H9 (cell line): ENCODE measurements around the gene VPS35L. TPM values are rescaled to one million over a fixed set of nuclear protein-coding genes. Genes with fewer than 3 reads are reported as not detected.
"Not testable (repeated sequence)": the region's sequence is repeated elsewhere in the genome, so short reads cannot be mapped to it uniquely, and the experiment has no call there.

Experiments
- DNase-seq: peaks from one replicate; pipeline ENCODE4 v3.0.0-alpha.2; 2017
- H2AFZ ChIP-seq: one replicate; pipeline ENCODE4 v1.6.1; 2013; ENCODE audit warnings: mild to moderate bottlenecking, low read length, control low read depth, moderate library complexity
- H2AK5ac ChIP-seq: 2 replicates; pipeline ENCODE4 v1.6.1; 2013; ENCODE audit warnings: low read length, control low read depth, mixed read lengths; ENCODE audit not compliant: insufficient read length
- H2BK120ac ChIP-seq: one replicate; pipeline ENCODE4 v1.6.1; 2013; ENCODE audit warnings: low read depth, mild to moderate bottlenecking, low read length, control low read depth, inconsistent platforms; ENCODE audit not compliant: poor library complexity, severe bottlenecking
- H2BK12ac ChIP-seq: 2 replicates; pipeline ENCODE4 v1.6.1; 2013; ENCODE audit warnings: low read length, control low read depth, mixed read lengths, low read depth; ENCODE audit not compliant: insufficient read length
- H2BK15ac ChIP-seq: 2 replicates; pipeline ENCODE4 v1.6.1; 2013; ENCODE audit warnings: low read depth, low read length, control low read depth
- H2BK20ac ChIP-seq: one replicate; pipeline ENCODE4 v1.6.1; 2013; ENCODE audit warnings: low read depth, mild to moderate bottlenecking, low read length, control low read depth, inconsistent platforms; ENCODE audit not compliant: poor library complexity, severe bottlenecking
- H2BK5ac ChIP-seq: 2 replicates; pipeline ENCODE4 v1.6.1; 2013; ENCODE audit warnings: low read length, control low read depth, mixed read lengths; ENCODE audit not compliant: insufficient read length
- H3K14ac ChIP-seq: 2 replicates; pipeline ENCODE4 v1.6.1; 2013; ENCODE audit warnings: low read length, control low read depth; ENCODE audit not compliant: insufficient read depth
- H3K18ac ChIP-seq: 2 replicates; pipeline ENCODE4 v1.6.1; 2013; ENCODE audit warnings: low read depth, mild to moderate bottlenecking, mixed read lengths, low read length, control low read depth; ENCODE audit not compliant: insufficient read length
- H3K23ac ChIP-seq: 2 replicates; pipeline ENCODE4 v1.6.1; 2013; ENCODE audit warnings: low read length, control low read depth, mixed read lengths, low read depth; ENCODE audit not compliant: insufficient read length
- H3K23me2 ChIP-seq: 2 replicates; pipeline ENCODE4 v1.6.1; 2013; ENCODE audit warnings: low read depth, mild to moderate bottlenecking, mixed read lengths, low read length, control low read depth; ENCODE audit not compliant: insufficient read length, poor library complexity, severe bottlenecking
- H3K27ac ChIP-seq: 2 replicates; pipeline ENCODE4 v1.5.1; 2013; ENCODE audit warnings: low read length, control low read depth, mixed read lengths, low read depth; ENCODE audit not compliant: insufficient read length
- H3K27me3 ChIP-seq: 2 replicates; pipeline ENCODE4 v1.6.1; 2013; ENCODE audit warnings: low read length, control low read depth, inconsistent platforms; ENCODE audit not compliant: insufficient read depth
- H3K4ac ChIP-seq: 2 replicates; pipeline ENCODE4 v1.6.1; 2013; ENCODE audit warnings: low read depth, mild to moderate bottlenecking, control low read depth, inconsistent platforms, low read length, moderate library complexity
- H3K4me1 ChIP-seq: 2 replicates; pipeline ENCODE4 v1.6.1; 2013; ENCODE audit warnings: low read length, control low read depth, inconsistent platforms; ENCODE audit not compliant: insufficient read depth
- H3K4me2 ChIP-seq: 2 replicates; pipeline ENCODE4 v1.6.1; 2013; ENCODE audit warnings: low read length, control low read depth, mixed read lengths; ENCODE audit not compliant: insufficient read length, insufficient read depth
- H3K56ac ChIP-seq: 2 replicates; pipeline ENCODE4 v1.6.1; 2013; ENCODE audit warnings: low read depth, mild to moderate bottlenecking, mixed read lengths, low read length, control low read depth; ENCODE audit not compliant: insufficient read length
- H3K79me1 ChIP-seq: 2 replicates; pipeline ENCODE4 v1.6.1; 2013; ENCODE audit warnings: low read depth, mild to moderate bottlenecking, moderate library complexity, low read length, control low read depth, inconsistent platforms; ENCODE audit not compliant: insufficient read depth, poor library complexity, severe bottlenecking
- H3K79me2 ChIP-seq: 2 replicates; pipeline ENCODE4 v1.6.1; 2013; ENCODE audit warnings: low read length, control low read depth, inconsistent platforms; ENCODE audit not compliant: insufficient read depth
- H3K9ac ChIP-seq: 2 replicates; pipeline ENCODE4 v1.6.1; 2013; ENCODE audit warnings: low read length, control low read depth, mixed read lengths; ENCODE audit not compliant: insufficient read length; ENCODE audit errors: extremely low read depth
- H3K9me3 ChIP-seq: one replicate; pipeline ENCODE4 v1.6.1; 2013; ENCODE audit warnings: low read depth, low read length, inconsistent platforms; ENCODE audit not compliant: control insufficient read depth
- H3T11ph ChIP-seq: one replicate; pipeline ENCODE4 v1.6.1; 2013; ENCODE audit warnings: mild to moderate bottlenecking, low read length, control low read depth, inconsistent platforms
- H4K20me1 ChIP-seq: one replicate; pipeline ENCODE4 v1.6.1; 2013; ENCODE audit not compliant: control insufficient read depth, insufficient read length, insufficient read depth
- H4K5ac ChIP-seq: 2 replicates; pipeline ENCODE4 v1.6.1; 2013; ENCODE audit warnings: low read depth, mild to moderate bottlenecking, mixed read lengths, low read length, control low read depth; ENCODE audit not compliant: insufficient read length
- H4K8ac ChIP-seq: replicated peaks from 2 replicates; pipeline ENCODE4 v1.6.1; 2013; ENCODE audit warnings: low read length, control low read depth, mixed read lengths, low read depth; ENCODE audit not compliant: insufficient read length
- H4K91ac ChIP-seq: 2 replicates; pipeline ENCODE4 v1.6.1; 2013; ENCODE audit warnings: low read depth, mild to moderate bottlenecking, moderate library complexity, mixed read lengths, low read length, control low read depth; ENCODE audit not compliant: insufficient read length
- H3K27ac Mint-ChIP-seq, 3 experiments: 2 replicates in 2 of 3; 3 replicates in 1 of 3; pipeline ENCODE4 v1.8.0; 2020 to 2021; ENCODE audit warnings: mixed read lengths in 3 of 3, mild to moderate bottlenecking in 1 of 3, moderate library complexity in 1 of 3
- H3K27me3 Mint-ChIP-seq: 2 replicates; pipeline ENCODE4 v1.8.0; 2021; ENCODE audit warnings: low read depth, mild to moderate bottlenecking, moderate library complexity, mixed read lengths
- H3K36me3 Mint-ChIP-seq, 3 experiments: 2 replicates in 2 of 3; 3 replicates in 1 of 3; pipeline ENCODE4 v1.8.0; 2020 to 2021; ENCODE audit warnings: low read depth in 3 of 3, mixed read lengths in 3 of 3; ENCODE audit not compliant: insufficient read depth in 1 of 3
- H3K4me1 Mint-ChIP-seq, 2 experiments: 2 replicates each; pipeline ENCODE4 v1.8.0; 2020; ENCODE audit warnings: mixed read lengths in 2 of 2
- H3K4me3 Mint-ChIP-seq, 2 experiments: 2 replicates in 1 of 2; 3 replicates in 1 of 2; pipeline ENCODE4 v1.8.0; 2020 to 2021; ENCODE audit warnings: mild to moderate bottlenecking in 2 of 2, mixed read lengths in 2 of 2, moderate library complexity in 1 of 2
- H3K9me3 Mint-ChIP-seq, 2 experiments: 2 replicates in 1 of 2; 3 replicates in 1 of 2; pipeline ENCODE4 v1.8.0; 2020; ENCODE audit warnings: mild to moderate bottlenecking in 2 of 2, mixed read lengths in 2 of 2, moderate library complexity in 1 of 2
- WGBS: extraction: QIAGEN DNeasy Blood & Tissue Kit; methylation state at CpG from one replicate; pipeline ENCODE4 v1.1.7; 2013; ENCODE audit warnings: missing lambda C conversion rate, low lambda C conversion rate, mixed read lengths; ENCODE audit not compliant: insufficient read length; ENCODE audit errors: extremely low coverage; 5-methylcytosine and 5-hydroxymethylcytosine counted together
- total RNA-seq: library from RNA; stranded (reverse); gene quantifications from 2 replicates; pipeline ENCODE4 v1.2.1, GENCODE V29; 2021
- TF ChIP-seq, protein P1 (sequence below): fragments of 200-600 bp; sonication (generic); conservative IDR thresholded peaks from 3 replicates; pipeline ENCODE4 v1.8.0; 2021; ENCODE audit warnings: antibody characterized with exemption, mild to moderate bottlenecking

The VPS35L gene
- total RNA-seq, 1 experiment from 2014 or later = 58.4 TPM

DNA sequence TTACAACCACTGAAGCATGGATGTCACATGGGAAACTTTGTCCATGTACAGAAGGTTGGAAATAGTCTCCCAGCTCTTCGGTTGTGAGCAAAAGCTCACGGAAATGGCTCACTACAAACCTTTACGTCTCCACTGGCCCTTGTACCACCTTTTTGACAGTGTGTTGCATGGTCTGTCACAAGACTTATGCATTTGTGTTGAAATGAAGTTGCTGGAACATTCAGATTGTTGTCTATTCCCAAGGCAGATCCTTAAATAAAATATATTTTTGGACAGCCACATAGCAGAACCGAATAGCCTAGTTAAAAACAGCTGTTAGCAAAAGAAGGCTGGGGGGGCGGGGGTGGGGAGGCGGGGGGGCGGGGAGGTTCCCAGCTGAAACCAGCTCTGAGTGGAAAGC lies 123.3 kb downstream of the VPS35L start:
- no peak overlapping the region for H4K8ac ChIP-seq
- H2BK12ac ChIP-seq = no peak overlapping the region
- no peak overlapping the region for H3K27ac ChIP-seq
- no peaks in the 10 kb centered on the region for H4K20me1 ChIP-seq
- H2BK5ac ChIP-seq = no peak overlapping the region
- no peak overlapping the region for H3K4me2 ChIP-seq
- WGBS = no CpG with 5 or more reads among the region's 7 CpGs
- no peaks in the 10 kb centered on the region for H3K27me3 ChIP-seq
- Mint-ChIP-seq H3K9me3 (no peaks in the 10 kb centered on the region; a peak in 1 of 5 replicates), H3K27me3 (no peaks in the 10 kb centered on the region), H3K36me3 (peaks cover 16 to 33% (median 17%) of the 10 kb centered on the region in 3 experiments), H3K4me1 (no peaks in the 10 kb centered on the region), H3K27ac (no peak overlapping the region), H3K4me3 (no peak overlapping the region)
- H3K9me3 ChIP-seq = no peaks in the 10 kb centered on the region
- H3T11ph ChIP-seq = no peak overlapping the region
- H3K79me1 ChIP-seq = no peaks in the 10 kb centered on the region
- no peak overlapping the region for H2AFZ ChIP-seq
- H2BK120ac ChIP-seq = no peak overlapping the region
- H3K23ac ChIP-seq = no peak overlapping the region
- no peak overlapping the region for H3K56ac ChIP-seq
- H3K4me1 ChIP-seq = no peaks in the 10 kb centered on the region
- no peak overlapping the region for H4K5ac ChIP-seq
- H2BK15ac ChIP-seq = no peak overlapping the region
- no peak overlapping the region for H3K18ac ChIP-seq
- H4K91ac ChIP-seq = no peak overlapping the region
- TF ChIP-seq, protein P1, sequence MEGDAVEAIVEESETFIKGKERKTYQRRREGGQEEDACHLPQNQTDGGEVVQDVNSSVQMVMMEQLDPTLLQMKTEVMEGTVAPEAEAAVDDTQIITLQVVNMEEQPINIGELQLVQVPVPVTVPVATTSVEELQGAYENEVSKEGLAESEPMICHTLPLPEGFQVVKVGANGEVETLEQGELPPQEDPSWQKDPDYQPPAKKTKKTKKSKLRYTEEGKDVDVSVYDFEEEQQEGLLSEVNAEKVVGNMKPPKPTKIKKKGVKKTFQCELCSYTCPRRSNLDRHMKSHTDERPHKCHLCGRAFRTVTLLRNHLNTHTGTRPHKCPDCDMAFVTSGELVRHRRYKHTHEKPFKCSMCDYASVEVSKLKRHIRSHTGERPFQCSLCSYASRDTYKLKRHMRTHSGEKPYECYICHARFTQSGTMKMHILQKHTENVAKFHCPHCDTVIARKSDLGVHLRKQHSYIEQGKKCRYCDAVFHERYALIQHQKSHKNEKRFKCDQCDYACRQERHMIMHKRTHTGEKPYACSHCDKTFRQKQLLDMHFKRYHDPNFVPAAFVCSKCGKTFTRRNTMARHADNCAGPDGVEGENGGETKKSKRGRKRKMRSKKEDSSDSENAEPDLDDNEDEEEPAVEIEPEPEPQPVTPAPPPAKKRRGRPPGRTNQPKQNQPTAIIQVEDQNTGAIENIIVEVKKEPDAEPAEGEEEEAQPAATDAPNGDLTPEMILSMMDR = no peak
- no peaks in the 10 kb centered on the region for H3K23me2 ChIP-seq
- no peak for DNase-seq
- no peak overlapping the region for H3K9ac ChIP-seq
- H2BK20ac ChIP-seq = no peak overlapping the region
- H3K14ac ChIP-seq = no peak overlapping the region
- H3K4ac ChIP-seq = no peak overlapping the region
- no peaks in the 10 kb centered on the region for H3K79me2 ChIP-seq
- no peak overlapping the region for H2AK5ac ChIP-seq

DNA sequence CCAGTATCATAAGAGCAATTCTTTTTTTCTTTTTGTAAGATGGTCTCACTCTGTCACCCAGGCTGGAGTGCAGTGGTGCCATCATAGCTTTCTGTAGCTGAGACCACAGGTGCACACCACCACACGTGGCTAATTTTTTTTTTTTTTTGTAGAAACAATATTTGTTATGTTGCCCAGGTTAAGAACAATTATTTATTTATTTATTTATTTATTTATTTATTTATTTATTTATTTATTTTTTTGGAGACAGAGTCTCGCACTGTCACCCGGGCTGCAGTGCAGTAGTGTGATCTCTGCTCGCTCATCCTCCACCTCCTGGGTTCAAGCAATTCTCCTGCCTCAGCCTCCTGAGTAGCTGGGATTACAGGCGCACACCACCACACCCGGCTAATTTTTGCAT lies 123.8 kb downstream of the VPS35L start:
- not testable (repeated sequence) for H3K14ac ChIP-seq, H4K20me1 ChIP-seq, H3K4ac ChIP-seq, H3K56ac ChIP-seq, H3K27ac Mint-ChIP-seq, H3K27ac ChIP-seq, H2BK5ac ChIP-seq, H4K8ac ChIP-seq, H3K18ac ChIP-seq, H2AK5ac ChIP-seq, H3K9ac ChIP-seq, H2AFZ ChIP-seq, H3K23me2 ChIP-seq, H3K4me1 Mint-ChIP-seq, H2BK20ac ChIP-seq, H3K9me3 Mint-ChIP-seq, H4K91ac ChIP-seq, H3K27me3 ChIP-seq, DNase-seq, H3K79me2 ChIP-seq, H2BK120ac ChIP-seq, H4K5ac ChIP-seq, H3K4me3 Mint-ChIP-seq, H3K79me1 ChIP-seq, H2BK12ac ChIP-seq, H3K23ac ChIP-seq, H2BK15ac ChIP-seq, H3K4me1 ChIP-seq, H3K9me3 ChIP-seq, H3K27me3 Mint-ChIP-seq, H3T11ph ChIP-seq, H3K4me2 ChIP-seq
- whole genome bisulfite sequencing = no CpG with 5 or more reads among the region's 6 CpGs
- H3K36me3 Mint-ChIP-seq = peaks cover 16 to 35% (median 21%) of the 10 kb centered on the region in 3 experiments
